ENCODE measurements around the gene POR.

POR gene

GRCh38 chr7:75916685-75917634 is 2.0 kb downstream of the POR start:
- no peak for DNase-seq

DNA sequence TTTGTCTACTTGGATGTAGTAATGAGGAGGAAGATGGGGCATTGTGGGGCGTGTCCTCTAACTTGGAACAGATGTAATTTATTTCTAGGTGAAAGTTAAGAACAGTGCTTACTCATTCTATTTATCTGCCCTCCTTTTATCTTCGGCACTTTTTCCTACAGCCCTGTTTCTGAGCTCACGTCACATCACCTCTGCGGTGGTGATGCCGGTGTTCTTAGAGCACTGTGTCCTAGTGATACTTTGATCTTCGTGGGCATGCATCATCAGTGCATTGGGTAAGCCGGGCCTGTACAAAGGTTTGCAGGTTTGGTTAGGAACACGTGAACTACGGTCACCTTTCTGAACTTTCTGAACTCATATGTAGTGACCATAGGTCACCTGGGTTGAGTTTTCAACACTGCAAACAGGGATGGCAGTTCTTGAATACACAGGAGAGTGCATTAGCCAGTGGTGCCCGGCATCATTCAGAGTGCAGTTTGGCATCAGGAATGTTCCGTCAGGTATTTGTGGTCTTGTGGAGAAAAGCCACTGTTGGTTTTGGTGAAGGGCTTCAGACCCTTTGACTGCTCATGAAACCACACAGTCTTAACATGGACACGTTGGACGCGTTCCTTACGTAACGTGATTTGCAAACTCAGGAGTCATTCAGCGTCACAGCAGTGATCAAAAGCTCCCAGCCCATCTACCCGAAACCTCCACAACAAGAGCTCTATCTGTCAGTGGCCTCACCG is 5.6 kb downstream of the POR start:
- no peak for DNase-seq

- no peak for DNase-seq
Measured at GRCh38 chr7:75921479-75921878, 6.5 kb downstream of the POR start.

DNA sequence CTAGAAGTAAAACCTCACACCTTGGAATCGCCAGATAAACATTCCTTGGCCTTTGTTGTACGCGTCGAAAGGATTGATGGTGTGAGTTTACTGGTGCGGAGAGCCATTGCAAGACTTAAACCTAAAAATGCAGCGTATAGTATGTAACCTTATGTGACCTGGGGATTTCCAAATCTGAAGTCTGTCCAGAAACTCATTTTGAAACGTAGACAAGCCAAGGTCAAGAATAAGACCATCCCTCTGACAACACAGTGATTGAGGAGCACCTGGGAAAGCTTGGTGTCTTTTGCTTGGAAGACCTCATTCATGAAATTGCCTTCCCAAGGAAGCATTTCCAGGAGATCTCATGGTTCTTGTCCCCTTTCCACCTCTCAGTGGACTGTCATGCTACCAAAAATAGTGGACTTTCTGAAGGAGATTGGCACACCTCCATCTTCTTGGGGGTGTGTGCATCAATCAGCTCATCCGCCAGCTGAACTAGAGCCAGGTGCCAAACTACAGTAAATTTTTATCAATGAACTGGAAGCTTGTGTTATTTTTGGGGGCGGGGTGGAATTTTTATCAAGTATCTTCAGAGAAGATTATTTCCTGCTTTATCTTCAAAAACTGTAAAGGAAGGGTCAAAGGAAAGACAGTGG is 8.1 kb downstream of the POR start:
- no peak for DNase-seq

GRCh38 chr7:75924256-75924655 is 9.3 kb downstream of the POR start:
- DNase-seq: no peak

- DNase-seq: peak; percentile 52 to 57
Measured at GRCh38 chr7:75924889-75925288, 9.9 kb downstream of the POR start.

DNA sequence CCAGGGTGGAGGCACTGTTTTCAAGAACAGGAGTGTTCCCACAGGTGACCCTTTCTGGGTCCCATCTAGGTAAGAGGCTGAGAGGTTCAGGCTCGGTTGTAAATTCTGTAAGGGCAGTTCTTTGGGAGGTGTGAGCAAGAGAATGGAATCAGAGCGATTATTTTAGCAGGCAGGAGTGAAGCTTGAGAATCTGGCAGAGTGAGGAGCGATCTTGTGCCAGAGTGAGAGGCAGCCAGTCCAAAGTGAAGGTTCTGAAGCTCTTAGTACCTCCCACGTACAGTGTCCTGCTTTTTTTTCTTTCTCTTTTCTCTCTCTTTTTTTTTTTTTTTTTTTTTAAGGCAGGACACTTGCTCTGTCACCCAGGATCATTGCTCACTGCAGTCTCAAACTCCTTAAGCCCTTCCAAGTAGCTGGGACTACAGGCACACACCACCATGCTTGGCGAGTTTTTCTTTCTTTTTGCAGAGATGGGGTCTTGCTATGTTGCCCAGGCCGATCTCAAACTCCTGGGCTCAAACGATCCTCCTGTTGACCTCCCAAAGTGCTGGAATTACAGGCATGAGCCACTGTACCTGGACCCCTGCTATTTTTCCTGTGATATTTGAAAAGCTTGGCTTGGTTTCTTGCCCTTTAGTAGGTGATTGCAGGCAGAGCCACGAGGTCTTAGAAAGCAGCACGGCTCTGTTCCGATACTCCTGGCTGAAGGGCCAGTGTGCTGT is 10.9 kb downstream of the POR start:
- DNase-seq: no peak

- DNase-seq: peak in 1 of 2 donors; percentile 67
Measured at GRCh38 chr7:75928568-75928914, 13.6 kb downstream of the POR start.

DNA sequence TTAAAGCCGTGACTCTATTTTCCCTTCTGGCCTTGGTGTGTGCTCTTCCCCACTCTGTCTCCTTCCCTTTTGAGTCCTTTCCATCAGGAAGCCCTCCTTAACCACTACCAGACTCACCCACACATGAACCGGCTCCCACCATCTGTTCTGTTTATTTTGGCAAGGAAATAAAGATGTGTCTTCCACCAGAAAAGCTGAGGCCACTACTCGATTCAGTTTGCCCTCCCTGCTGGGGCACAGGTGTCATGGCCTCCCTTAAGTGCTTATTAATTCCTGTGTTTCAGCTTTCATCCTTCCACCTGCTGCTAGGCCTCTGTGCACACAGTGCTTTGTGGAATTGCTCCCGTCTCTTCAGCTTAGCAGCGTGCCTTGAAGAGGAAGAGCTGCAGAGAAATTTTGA is 16.7 kb downstream of the POR start:
- DNase-seq: no peak

- peak; percentile 89 to 91 for DNase-seq
Measured at GRCh38 chr7:75937958-75938786, 23.2 kb downstream of the POR start.

- no peak for DNase-seq
Measured at GRCh38 chr7:75938921-75939320, 24.0 kb downstream of the POR start.

DNA sequence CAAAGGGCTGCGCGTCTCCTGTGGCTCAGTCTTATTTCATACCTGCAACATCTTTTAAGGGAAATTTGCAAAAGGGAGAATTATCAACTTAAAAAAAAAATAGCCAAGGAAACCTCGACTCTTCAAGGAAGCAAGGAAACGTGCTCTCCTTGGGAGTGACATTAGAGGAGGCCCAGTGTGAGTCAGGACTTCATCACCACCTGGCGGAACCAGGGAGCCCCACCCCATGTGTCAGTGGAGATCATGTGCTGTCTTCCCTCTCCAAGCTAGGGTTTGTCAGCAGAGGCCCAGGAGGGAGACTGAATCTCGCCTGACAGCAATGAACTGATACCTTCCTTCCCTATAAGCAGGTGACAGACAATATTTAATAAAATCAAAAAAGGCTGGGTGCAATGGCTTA is 28.9 kb downstream of the POR start:
- DNase-seq: peak in 1 of 2 donors; percentile 50

DNA sequence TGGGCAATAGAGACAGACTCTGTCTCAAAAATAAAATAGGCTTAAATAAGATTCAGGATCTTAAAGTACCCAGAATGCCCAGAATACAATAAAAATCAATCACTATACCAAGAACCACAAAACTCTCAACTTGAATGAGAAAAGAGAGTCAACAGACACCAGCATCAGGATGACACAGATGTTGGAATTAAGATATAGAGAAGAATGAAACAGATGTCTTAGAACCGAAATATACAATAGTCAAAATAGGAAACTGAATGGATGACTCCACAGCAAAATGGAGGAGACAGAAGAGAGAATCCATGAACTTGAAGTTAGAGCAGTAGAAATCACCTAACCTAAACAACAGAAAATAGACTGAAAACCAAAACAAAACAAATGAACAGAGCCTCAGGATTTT is 29.6 kb downstream of the POR start:
- no peak for DNase-seq

- DNase-seq: peak; percentile 49 to 66
Measured at GRCh38 chr7:75945297-75946168, 30.6 kb downstream of the POR start.

DNA sequence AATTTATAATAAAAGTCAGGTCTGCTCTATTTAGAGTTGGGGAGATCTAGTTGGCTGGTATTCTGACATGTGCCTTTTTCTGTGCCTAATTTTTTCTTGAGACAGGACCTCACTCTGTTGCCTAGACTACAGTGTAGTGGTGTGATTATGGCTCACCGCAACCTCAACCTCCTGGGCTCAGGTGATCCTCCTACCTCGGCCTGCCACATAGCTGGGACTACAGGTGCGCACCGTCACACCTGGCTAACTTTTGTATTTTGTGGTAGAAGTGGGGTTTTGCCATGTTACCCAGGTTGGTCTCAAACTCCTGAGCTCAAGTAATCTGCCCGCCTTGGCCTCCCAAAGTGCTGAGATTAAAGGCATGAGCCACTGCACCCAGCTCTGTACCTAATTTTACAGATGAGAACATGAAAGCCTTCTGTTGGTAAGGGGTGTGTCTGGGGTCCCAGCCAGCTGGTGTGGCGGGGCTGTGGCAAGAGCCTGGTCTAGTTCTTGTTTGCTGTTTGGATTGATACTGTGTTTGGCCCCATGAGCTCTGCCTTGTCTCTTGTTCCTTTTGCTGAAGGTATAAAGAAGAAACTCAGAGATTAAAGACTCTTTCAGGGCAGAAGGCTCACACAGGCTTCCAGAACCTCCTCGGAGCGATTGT is 31.4 kb downstream of the POR start:
- DNase-seq: no peak

GRCh38 chr7:75948179-75948578 is 33.2 kb downstream of the POR start:
- DNase-seq: no peak

DNA sequence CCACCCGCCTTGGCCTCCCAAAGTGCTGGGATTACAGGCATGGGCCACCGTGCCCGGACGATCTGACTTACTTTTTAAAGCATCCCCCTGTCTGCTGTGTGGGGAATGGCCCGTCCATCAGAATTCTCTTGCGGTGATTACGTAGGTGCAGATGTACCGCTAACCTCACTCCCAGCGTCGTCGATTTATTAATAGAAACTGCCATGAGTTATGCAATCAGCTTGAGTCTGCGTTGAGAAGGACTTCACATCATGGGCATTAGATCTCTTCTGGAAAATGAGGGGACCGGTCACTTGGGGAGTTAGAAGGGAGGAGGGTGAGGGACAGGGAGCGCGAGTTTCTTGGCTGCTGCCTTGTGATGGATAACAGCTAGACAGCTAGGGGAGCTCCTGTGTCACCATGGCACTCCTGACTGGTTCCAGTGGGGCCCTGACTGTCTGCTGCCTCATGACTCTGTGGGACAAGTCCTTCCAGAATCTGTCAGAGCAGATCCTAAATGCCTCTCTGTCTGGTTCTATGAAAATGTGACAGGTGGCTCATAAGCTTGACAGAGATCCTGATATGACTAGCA is 35.2 kb downstream of the POR start:
- peak; percentile 35 to 63 for DNase-seq

GRCh38 chr7:75951506-75951905 is 36.6 kb downstream of the POR start:
- peak; percentile 95 for DNase-seq

DNA sequence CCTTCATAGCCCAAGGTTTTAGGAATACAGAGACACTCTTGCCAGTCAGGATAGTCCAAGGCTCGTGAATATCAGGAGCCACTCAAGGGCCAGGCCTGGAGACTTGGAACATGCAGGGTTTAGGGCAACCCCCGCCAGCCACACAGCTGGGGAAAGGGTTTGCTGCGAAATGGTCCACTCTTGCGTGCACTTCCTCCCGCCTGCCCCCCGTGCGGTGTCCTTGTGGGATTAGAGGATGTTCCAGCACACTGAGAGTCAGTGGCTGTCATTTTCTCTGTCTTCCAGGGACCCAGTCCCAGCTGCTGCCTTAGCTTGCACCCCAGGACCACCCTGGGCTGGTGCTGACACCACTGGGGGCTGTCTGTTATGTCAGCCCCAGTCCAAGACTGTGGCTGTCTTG is 38.5 kb downstream of the POR start:
- DNase-seq: peak in 1 of 2 donors; percentile 31

- peak; percentile 84 to 86 for DNase-seq
Measured at GRCh38 chr7:75953931-75954330, 39.0 kb downstream of the POR start.
